MM.1S (cell line): ENCODE data around the gene FBXL7.

Experiments used
- EZH2 ChIP-seq: fragments of 300-600 bp; sonication (generic); optimal IDR thresholded peaks from 2 replicates; pipeline ENCODE3; 2017; ENCODE audit warnings: low read depth, mild to moderate bottlenecking, antibody characterized with exemption, low read length, mixed read lengths
- EZH2phosphoT487 ChIP-seq: fragments of 300-600 bp; sonication (generic); IDR thresholded peaks from 2 replicates; pipeline ENCODE4 v1.6.1; 2018; ENCODE audit warnings: antibody characterized with exemption, low read length

DNA sequence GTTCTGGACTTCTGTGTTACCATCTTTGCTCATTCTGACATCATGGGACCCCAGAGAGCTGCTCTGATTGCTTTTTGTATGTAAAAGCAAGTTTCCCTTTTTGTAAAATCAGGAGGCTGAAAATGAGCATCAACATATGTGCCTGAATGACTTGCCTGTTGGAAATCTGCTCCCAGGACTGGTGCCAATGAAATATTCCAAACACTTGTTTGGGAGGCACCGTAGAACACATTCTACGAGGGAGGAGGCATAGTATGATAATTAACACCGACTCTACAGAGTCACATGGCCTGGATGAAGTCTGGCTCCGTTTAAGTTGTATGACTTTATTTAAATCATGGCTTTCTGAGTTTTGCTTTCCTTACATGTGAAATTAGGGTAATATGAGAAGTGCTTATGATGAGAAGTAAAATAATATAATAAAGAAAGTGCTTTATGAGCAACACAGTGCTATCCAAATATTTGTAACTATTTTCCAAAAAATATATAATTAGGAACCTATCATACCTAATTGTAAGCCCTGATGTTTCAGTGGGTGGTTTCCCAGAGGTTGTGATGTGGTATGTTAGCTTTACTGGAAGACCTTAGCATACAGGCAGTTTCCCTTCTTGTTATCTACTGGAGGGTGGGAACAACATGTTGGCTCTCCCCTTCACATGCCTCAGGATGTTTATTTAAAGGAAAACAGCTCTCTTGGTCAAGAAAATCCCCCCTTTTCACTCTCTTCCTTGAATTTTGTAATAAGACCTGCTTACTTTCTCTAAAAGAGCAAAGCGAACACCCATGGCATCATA lies 238.1 kb downstream of the FBXL7 start:
- TF ChIP-seq EZH2 (no peak), EZH2phosphoT487 (no peak)
